Kidney (tissue), 14 donors: Measurements from ENCODE around the gene ELK3. TPM values are rescaled to one million over a fixed set of nuclear protein-coding genes. Genes with fewer than 3 reads are reported as not detected.

ENCODE experiments used
- DNase-seq, 5 donors: peaks; one replicate each; pipeline ENCODE4 v3.0.0-alpha.2; 2013 to 2020
- FAIRE-seq: peaks from 2 replicates; lab custom pipeline; 2012; peaks lifted over from hg19 to GRCh38; lab: Jason Lieb, UNC
- H3K27ac ChIP-seq, 2 donors: one replicate each; pipeline ENCODE4 v1.7.0; 2013; ENCODE audit warnings: low read depth in 2 of 2, low read length in 2 of 2, inconsistent platforms in 1 of 2
- H3K27me3 ChIP-seq: one replicate; pipeline ENCODE4 v1.7.1; 2013; ENCODE audit warnings: low read length, inconsistent platforms; ENCODE audit not compliant: control insufficient read depth, insufficient read depth
- H3K36me3 ChIP-seq, 3 donors: one replicate each; pipeline versions ENCODE4 v1.7.0 to v1.7.1; 2013; ENCODE audit warnings: low read length in 3 of 3, control low read depth in 1 of 3, inconsistent platforms in 1 of 3; ENCODE audit not compliant: insufficient read depth in 3 of 3, control insufficient read depth in 2 of 3
- H3K4me1 ChIP-seq, 3 donors: one replicate each; pipeline versions ENCODE4 v1.7.0 to v1.7.1; 2013; ENCODE audit warnings: low read length in 3 of 3, inconsistent platforms in 1 of 3, low read depth in 1 of 3; ENCODE audit not compliant: control insufficient read depth in 2 of 3, insufficient read depth in 2 of 3
- H3K4me3 ChIP-seq, 3 donors: one replicate each; pipeline versions ENCODE4 v1.7.0 to v1.8.1; 2013; ENCODE audit warnings: low read length in 3 of 3, control low read depth in 1 of 3, inconsistent platforms in 1 of 3
- H3K9ac ChIP-seq, 3 donors: one replicate each; pipeline versions ENCODE4 v1.7.0 to v1.7.1; 2013; ENCODE audit warnings: low read length in 3 of 3, control low read depth in 1 of 3, inconsistent platforms in 1 of 3
- H3K9me3 ChIP-seq, 3 donors: one replicate each; pipeline versions ENCODE4 v1.7.0 to v1.7.1; 2013; ENCODE audit warnings: low read length in 3 of 3, control low read depth in 1 of 3, inconsistent platforms in 1 of 3; ENCODE audit not compliant: control insufficient read depth in 2 of 3, insufficient read depth in 1 of 3
- CTCF ChIP-seq: IDR thresholded peaks from 3 replicates; pipeline ENCODE4 v1.5.1; 2012; ENCODE audit warnings: mild to moderate bottlenecking, moderate library complexity, borderline replicate concordance; ENCODE audit not compliant: insufficient read depth; ENCODE audit errors: extremely low read depth
- intact Hi-C: fragments of 100-400 bp; cut with DNase I; formaldehyde crosslinking; loops from one replicate; pipeline ENCODE4 v1.11.1; 2022
- polyA plus RNA-seq: library from polyadenylated mRNA; stranded (reverse); fragments of 350-450 nt; fragmentation: Illumina TruSeq; extraction: RNeasy Lipid Tissue Mini Kit (QIAGEN cat#74804); gene quantifications from one replicate; pipeline ENCODE4 v1.2.3, GENCODE V29; 2014; ENCODE audit warnings: low read depth, low replicate concordance; ENCODE audit not compliant: insufficient read depth
- total RNA-seq: library from RNA; stranded (reverse); fragmentation: NEBNext Ultra II Directional; extraction: Animal tissue kit (Norgen Biotek cat#: 25700); gene quantifications from one replicate; pipeline ENCODE4 v1.2.1, GENCODE V29; 2021
- donor health status: control.
- donor health status: control.
- donor health status: control.
- donor health status: control.
- donor health status: control.
- donor health status: DM: yes; HTN: yes; CAD: no.
- donor health status: Normal renal cell carcinoma (clear cell type).

The ELK3 gene
- total and polyA plus RNA-seq, 2 donors from 2014 or later = 10.5 to 59.5 TPM

GRCh38 chr12:96260231-96260630, 66.1 kb downstream of the ELK3 start:
- Histone ChIP-seq H3K4me1 (no peaks in the 10 kb centered on the region), H3K36me3 (no peaks in the 10 kb centered on the region), H3K27ac (no peak overlapping the region), H3K9me3 (no peaks in the 10 kb centered on the region), H3K9ac (no peak overlapping the region), H3K4me3 (no peak overlapping the region), H3K27me3 (no peaks in the 10 kb centered on the region)
- no peak for TF ChIP-seq CTCF
- intact Hi-C loops = no loop called here
- FAIRE-seq = no peak
- DNase-seq = no peak

GRCh38 chr12:96260644-96261043, 66.5 kb downstream of the ELK3 start:
- H3K27ac ChIP-seq = no peak overlapping the region

GRCh38 chr12:96261557-96261956, 67.4 kb downstream of the ELK3 start:
- Histone ChIP-seq H3K9me3 (no peaks in the 10 kb centered on the region), H3K27me3 (no peaks in the 10 kb centered on the region), H3K36me3 (no peaks in the 10 kb centered on the region), H3K27ac (no peak overlapping the region), H3K4me1 (no peaks in the 10 kb centered on the region), H3K4me3 (no peak overlapping the region), H3K9ac (no peak overlapping the region)
- no peak for DNase-seq
- FAIRE-seq = no peak
- TF ChIP-seq CTCF = no peak
- intact Hi-C loops = no loop called here

More at GRCh38 chr12:96260644-96261043, 66.5 kb downstream of the ELK3 start:
- Histone ChIP-seq H3K9me3 (no peaks in the 10 kb centered on the region), H3K9ac (no peak overlapping the region), H3K27me3 (no peaks in the 10 kb centered on the region), H3K36me3 (no peaks in the 10 kb centered on the region), H3K4me1 (no peaks in the 10 kb centered on the region), H3K4me3 (no peak overlapping the region)
- intact Hi-C loops = no loop called here
- no peak for FAIRE-seq
- no peak for DNase-seq
- no peak for TF ChIP-seq CTCF

GRCh38 chr12:96263449-96263902, 69.3 kb downstream of the ELK3 start:
- no peaks in the 10 kb centered on the region for H3K27me3 ChIP-seq
- no peaks in the 10 kb centered on the region for H3K36me3 ChIP-seq
- intact Hi-C loops = no loop called here
- no peak overlapping the region for H3K27ac ChIP-seq
- DNase-seq = no peak
- H3K4me3 ChIP-seq = no peak overlapping the region
- no peak overlapping the region for H3K9ac ChIP-seq
- H3K9me3 ChIP-seq = no peaks in the 10 kb centered on the region
- TF ChIP-seq CTCF = no peak
- no peaks in the 10 kb centered on the region for H3K4me1 ChIP-seq
- no peak for FAIRE-seq
